ENCODE measurements around the gene CELSR1. TPM values are rescaled to one million over a fixed set of nuclear protein-coding genes. Genes with fewer than 3 reads are reported as not detected.

CELSR1 gene
- total RNA-seq, 2 donors from 2014 or later = 0.14 to 0.45 TPM

DNA sequence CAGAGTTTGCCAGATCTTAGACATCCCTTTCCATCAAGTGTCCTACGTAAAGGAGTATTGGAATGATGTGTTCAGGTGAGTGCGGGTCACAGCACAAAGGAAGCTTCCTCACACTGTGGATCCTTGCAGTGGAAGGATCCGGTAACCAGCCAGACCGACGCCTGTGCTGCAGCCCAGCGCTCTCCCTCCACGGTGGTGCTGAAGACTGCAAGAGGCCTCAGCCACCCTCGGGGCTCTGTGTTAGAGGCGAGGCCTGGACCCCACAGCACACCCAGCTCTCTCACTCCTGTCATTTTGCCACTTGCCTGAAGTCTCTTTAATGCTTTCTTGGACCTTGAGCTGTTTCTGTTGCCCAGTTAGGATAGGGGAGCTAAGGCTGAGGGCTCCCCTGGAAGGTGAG is 199.6 kb downstream of the CELSR1 start:
- H3K9me3 Mint-ChIP-seq = no peaks in the 10 kb centered on the region
- H3K27ac Mint-ChIP-seq = no peak overlapping the region
- no peaks in the 10 kb centered on the region for H3K27me3 Mint-ChIP-seq
- no peak for DNase-seq (ENCODE audit: low spot score)
- no peak for ATAC-seq
- peaks cover 16% of the 10 kb centered on the region for H3K36me3 Mint-ChIP-seq
- H3K4me1 Mint-ChIP-seq (ENCODE audit: low read depth in 2 of 2) = peaks cover 30 to 35% of the 10 kb centered on the region in 2 donors
- no peak overlapping the region for H3K4me3 Mint-ChIP-seq

DNA sequence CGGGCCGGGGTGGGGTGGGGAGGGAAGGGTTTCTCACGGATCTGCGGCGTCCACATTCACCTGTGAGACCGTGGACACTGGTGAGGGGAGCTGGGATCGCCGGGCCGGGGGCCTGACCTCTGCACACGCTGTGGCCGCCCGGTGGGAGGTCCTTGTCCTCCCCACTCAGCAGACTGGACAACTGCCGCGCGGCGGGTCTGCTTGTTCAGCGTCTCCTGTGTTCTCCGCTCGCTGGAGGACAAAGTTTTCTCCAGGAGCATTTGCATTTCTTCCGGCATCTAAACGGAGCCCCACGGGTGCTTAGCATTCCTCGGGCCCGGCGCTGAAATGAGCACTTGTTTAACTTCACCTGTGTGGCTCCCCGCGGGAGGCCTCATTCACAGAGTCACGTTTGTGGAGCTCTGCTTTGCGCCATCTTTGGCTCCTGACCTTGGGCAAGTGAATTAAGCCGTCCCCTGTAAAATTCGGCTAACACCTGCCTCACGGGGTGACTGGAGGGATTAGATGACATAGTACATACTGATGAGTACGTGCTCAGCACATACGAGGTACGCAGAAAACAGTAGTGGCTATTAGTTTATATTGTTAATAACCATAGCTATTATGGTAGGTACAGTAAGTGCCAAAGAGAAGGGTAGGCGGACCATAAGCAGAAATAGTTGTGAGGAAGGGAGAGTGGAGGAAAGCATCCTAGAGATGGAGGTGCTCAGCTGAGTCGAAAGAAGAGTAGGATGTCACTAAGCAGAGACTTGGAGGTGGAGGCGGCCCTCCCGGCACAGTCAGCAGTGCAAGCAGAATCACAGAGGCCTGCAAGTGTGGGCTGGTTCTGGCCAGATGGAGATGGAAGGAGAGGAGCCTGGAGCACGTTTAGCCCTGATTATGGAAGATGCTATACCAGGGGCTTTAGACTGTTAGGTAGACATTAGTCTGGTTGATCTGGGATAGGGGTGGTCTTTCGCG is 201.0 kb downstream of the CELSR1 start:
- no peaks in the 10 kb centered on the region for H3K9me3 Mint-ChIP-seq
- peaks cover 30 to 35% of the 10 kb centered on the region in 2 donors for H3K4me1 Mint-ChIP-seq (ENCODE audit: low read depth in 2 of 2)
- H3K4me3 Mint-ChIP-seq = peak overlapping the region; percentile 86
- H3K27ac Mint-ChIP-seq = peak overlapping the region; percentile 80 to 96
- DNase-seq (ENCODE audit: low spot score) (no peak), ATAC-seq (peak; percentile 22 to 29)
- H3K27me3 Mint-ChIP-seq = no peaks in the 10 kb centered on the region
- peaks cover 16% of the 10 kb centered on the region for H3K36me3 Mint-ChIP-seq

DNA sequence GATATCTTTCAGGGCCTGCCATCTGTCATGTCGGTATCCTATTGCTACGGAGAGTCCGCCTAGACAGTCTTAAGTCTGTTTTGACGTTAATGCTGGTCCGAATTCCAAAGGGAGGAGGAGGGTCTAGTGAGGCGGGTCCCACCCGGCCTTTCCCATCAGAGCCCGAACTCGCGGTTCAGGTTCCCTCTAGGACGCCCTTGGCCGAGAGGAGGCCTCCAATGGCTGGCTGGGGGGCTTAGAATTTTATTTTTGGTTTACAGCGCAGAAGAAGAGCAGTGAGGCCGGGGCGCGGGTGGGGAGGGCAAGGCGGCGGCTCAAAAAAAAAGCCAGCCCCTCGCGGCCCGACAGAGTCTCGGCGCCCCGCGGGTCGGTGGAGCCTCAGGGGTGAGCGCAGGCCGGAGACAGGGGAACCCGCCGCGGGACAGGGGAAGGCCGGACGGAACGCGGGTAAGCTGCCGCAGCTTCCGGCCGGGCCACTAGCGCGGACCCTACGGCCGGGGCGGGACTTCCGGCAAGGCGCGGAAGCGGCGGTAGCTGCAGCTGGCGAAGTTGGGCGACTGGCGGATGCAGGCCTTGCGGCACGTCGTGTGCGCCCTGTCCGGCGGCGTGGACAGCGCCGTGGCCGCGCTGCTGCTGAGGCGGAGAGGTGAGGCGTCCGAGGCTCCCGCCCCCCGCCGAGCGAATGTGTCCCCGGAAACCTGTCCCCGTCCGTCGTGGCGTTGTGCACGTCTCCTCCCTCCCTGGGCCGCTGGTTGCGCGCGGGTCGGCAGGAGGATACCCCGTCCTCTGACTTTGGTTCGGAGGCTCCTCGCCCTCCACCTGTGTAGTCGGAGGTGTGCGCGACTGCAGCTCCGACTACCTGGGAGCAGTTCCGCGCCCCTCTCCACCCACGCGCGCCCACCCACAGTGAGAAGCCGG is 202.0 kb downstream of the CELSR1 start, which contains the start of gene TRMU:
TRMU (plus strand) TSS at position 514 of the 918 bp plus-strand sequence; CDS start at position 565, 51 bp downstream.
- Mint-ChIP-seq H3K27me3 (no peaks in the 10 kb centered on the region), H3K9me3 (no peaks in the 10 kb centered on the region), H3K36me3 (peaks cover 16% of the 10 kb centered on the region), H3K27ac (peak within 1 kb of the TSS; percentile 80 to 96), H3K4me1 (ENCODE audit: low read depth in 2 of 2) (peaks cover 30 to 35% of the 10 kb centered on the region in 2 donors), H3K4me3 (peak within 1 kb of the TSS; percentile 86)
- ATAC-seq (peak; percentile 95 to 96), DNase-seq (ENCODE audit: low spot score) (peak; percentile 92)

DNA sequence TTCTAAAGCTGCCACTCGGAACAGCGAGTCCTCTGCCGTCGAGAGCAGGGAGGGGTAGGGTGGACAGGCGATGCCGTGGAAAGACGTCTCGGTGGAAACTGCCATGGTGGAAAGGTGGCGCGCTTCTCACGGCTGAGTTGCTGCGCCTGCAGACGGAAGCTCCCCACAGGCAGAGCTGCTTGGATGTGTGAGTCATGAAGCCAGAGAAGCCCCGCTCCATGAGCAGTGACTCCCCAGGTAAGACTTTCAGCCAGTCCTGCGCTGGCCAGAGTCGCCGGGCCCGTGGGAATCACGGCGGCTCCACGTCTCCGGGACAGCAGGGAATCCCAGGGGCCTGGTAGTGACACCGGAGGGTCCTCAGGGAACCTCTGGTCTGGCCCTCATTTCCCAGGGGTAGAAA is 205.9 kb downstream of the CELSR1 start:
- H3K36me3 Mint-ChIP-seq = no peaks in the 10 kb centered on the region
- no peak for DNase-seq (ENCODE audit: low spot score)
- H3K4me1 Mint-ChIP-seq (ENCODE audit: low read depth in 2 of 2) = peaks cover 4 to 12% of the 10 kb centered on the region in 2 donors
- no peak overlapping the region for H3K4me3 Mint-ChIP-seq
- H3K9me3 Mint-ChIP-seq = no peaks in the 10 kb centered on the region
- H3K27ac Mint-ChIP-seq = no peak overlapping the region
- no peaks in the 10 kb centered on the region for H3K27me3 Mint-ChIP-seq
- ATAC-seq = no peak

DNA sequence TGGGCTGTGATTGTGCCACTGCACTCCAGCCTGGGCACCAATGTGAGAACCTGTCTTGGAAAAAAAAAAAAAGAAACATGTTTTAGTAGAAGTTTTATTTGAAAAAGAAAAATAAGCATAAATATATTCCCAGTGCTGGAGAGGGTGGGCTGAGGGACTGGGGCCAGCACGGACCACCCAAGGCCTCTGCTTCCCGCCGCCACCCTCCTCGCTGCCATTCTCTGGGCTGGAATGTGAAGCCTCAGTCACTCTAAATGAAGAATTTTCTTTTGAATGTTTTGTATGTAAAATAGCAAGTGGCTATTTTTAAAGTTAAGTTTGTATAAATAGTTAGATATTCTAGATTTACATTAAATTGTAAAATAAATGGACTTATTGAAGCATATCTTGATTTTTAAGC is 207.0 kb downstream of the CELSR1 start:
- Mint-ChIP-seq H3K9me3 (no peaks in the 10 kb centered on the region), H3K36me3 (no peaks in the 10 kb centered on the region), H3K27ac (no peak overlapping the region), H3K4me1 (ENCODE audit: low read depth in 2 of 2) (peaks cover 0 to 9% of the 10 kb centered on the region in 2 donors), H3K27me3 (no peaks in the 10 kb centered on the region), H3K4me3 (no peak overlapping the region)
- DNase-seq (ENCODE audit: low spot score) (no peak), ATAC-seq (no peak)

DNA sequence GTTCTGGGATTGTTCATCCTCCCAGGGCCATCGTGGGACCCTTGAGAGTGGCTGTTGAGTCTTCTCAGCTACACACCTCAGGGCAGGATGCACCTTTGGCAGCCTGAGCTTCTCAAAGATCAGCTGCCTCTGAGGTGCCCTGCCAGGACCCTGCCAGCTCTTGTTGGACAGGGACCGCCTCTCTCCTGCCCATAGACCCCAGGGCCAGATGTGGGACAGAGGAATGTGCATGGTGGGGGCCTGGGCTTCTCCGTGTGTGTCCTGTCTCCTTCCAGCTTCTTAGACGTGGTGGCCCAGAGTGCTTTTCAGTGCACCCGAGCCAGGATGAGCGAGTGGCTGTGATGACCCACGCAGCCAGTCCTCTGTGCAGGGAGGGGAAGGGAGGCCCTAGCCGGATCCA is 207.8 kb downstream of the CELSR1 start:
- no peaks in the 10 kb centered on the region for H3K9me3 Mint-ChIP-seq
- ATAC-seq = no peak
- H3K27me3 Mint-ChIP-seq = no peaks in the 10 kb centered on the region
- peaks cover 0 to 5% of the 10 kb centered on the region in 2 donors for H3K4me1 Mint-ChIP-seq (ENCODE audit: low read depth in 2 of 2)
- no peak for DNase-seq (ENCODE audit: low spot score)
- no peak overlapping the region for H3K27ac Mint-ChIP-seq
- no peak overlapping the region for H3K4me3 Mint-ChIP-seq
- H3K36me3 Mint-ChIP-seq = no peaks in the 10 kb centered on the region

DNA sequence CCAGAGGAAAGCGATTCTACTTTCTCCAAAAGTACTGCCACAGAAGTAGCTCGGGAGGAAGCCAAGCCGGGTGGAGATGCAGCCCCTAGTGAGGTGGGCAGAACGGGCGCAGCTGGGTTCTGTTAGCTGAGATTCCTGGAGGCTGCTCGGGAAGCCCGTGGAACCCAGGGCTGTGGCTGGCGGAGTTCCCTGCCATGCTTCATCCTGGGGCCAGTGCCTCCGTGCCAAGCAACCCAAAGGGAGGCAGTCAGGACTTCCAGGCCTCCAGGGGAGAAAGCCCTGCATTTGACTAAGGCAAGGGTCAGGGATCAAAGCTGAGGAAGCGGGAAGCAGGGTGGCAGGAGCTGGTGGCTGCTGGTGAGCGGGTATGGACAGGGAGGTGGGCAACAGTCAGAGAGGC is 208.6 kb downstream of the CELSR1 start:
- Mint-ChIP-seq H3K4me1 (ENCODE audit: low read depth in 2 of 2) (no peaks in the 10 kb centered on the region), H3K9me3 (no peaks in the 10 kb centered on the region), H3K27me3 (no peaks in the 10 kb centered on the region), H3K4me3 (no peak overlapping the region), H3K27ac (no peak overlapping the region), H3K36me3 (no peaks in the 10 kb centered on the region)
- no peak for DNase-seq (ENCODE audit: low spot score)
- no peak for ATAC-seq

DNA sequence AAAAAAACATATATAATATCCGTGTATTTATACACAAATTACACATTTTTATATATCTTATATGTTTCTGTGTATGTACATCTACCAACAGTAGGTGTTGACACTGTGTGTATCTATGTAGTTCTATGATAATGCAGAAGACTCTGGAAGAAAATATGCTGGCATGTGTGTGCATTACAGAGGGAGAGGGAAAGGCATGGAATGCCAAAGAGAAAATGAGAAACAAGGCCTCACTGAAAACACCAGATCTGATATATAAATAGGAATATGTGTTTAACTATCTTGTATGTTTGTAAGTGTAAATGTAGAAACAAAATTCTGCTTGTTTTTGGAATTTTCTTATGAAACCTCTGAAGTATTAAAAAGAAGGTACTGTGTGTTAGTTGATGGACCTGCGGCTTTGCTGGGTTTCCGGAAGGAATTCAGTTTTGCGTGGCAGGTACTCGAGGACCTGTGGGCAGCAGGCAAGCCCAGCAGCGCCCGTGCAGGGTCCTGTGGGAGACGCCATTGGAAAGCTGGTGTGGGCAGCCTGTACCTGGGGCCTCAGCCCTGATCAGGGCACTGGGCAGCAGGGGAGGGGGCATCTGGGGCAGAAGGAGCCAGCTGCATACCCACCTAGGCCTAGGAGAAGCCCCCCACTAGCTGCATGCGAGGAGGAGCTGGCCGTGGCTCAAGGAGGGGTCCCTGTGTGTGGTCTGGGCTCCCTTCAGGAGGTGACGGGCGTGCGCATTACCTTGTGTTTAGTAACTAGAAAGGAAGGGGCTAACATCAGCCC is 209.5 kb downstream of the CELSR1 start:
- ATAC-seq = no peak
- no peak for DNase-seq (ENCODE audit: low spot score)
- no peak overlapping the region for H3K4me3 Mint-ChIP-seq
- H3K4me1 Mint-ChIP-seq (ENCODE audit: low read depth in 2 of 2) = no peaks in the 10 kb centered on the region
- H3K9me3 Mint-ChIP-seq = no peaks in the 10 kb centered on the region
- no peaks in the 10 kb centered on the region for H3K27me3 Mint-ChIP-seq
- no peak overlapping the region for H3K27ac Mint-ChIP-seq
- H3K36me3 Mint-ChIP-seq = no peaks in the 10 kb centered on the region

DNA sequence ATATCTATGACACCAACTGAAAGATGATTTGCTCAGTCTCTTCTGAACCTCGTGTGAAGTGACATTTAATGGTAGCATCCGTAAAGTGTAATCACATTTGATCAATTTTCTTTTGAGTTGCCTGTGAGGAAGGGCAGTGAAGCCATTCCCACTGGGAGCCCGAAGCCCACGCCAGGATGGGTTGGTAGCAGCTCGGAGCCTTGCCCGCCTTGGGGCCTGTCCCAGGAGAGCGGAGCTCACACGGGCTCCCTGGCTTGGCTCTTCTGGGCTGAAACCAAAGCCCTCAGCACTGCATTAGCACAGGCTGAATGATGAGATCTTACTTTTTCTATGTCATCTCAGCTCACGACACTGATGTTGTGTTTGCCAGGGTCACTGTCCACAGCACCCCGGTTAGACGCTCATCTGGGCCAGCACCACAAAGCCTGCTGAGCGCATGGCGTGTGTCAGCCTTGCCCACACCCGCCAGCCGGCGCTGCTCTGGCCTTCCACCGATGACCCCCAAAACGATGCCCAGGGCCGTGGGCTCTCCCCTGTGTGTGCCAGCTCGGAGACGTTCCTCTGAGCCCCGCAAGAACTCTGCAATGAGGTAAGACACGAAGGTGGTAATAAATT is 211.2 kb downstream of the CELSR1 start:
- no peak for DNase-seq (ENCODE audit: low spot score)
- Mint-ChIP-seq H3K9me3 (no peaks in the 10 kb centered on the region), H3K4me3 (no peak overlapping the region), H3K27me3 (no peaks in the 10 kb centered on the region), H3K4me1 (ENCODE audit: low read depth in 2 of 2) (no peaks in the 10 kb centered on the region), H3K27ac (no peak overlapping the region), H3K36me3 (no peaks in the 10 kb centered on the region)
- ATAC-seq = no peak

DNA sequence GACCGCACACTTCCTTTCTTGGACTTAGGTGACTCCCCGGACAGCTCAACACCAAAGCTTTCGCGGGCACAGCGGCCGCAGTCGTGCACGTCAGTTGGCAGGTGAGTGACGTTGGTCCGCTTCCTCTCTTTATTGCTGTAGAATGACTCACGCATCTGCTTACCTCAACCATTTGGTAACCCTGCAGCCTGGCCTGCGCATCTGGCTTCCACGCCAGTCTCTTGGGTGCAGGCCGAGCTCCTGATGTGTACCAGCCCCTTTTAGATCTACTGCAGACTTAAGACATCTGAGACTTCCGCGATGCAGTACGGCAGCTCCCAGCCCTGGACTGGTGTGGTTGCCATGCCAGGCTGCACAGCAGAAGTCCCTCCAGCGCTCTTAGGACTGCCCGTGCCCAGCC is 214.3 kb downstream of the CELSR1 start:
- H3K4me1 Mint-ChIP-seq (ENCODE audit: low read depth in 2 of 2) = no peaks in the 10 kb centered on the region

DNA sequence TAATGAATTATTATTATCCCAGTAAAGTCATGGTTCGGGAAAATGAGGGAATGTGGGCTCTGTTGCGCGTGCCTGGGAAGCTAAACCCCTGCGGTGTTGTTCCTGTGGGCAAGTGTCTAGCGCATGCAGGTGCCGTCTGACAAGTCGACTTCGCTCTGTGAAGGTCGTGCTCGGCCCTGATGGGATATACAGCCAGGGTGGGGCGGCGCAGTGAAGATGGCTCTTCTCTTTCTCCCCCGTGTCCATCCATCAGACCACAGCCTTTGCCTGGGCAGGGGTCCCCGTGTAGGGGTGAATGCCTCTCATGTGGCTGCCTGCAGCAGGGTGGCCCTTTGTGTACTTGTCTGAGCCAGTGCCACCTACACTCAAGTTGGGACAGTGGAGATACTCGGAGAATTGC is 214.7 kb downstream of the CELSR1 start:
- H3K27ac Mint-ChIP-seq = no peak overlapping the region
- no peaks in the 10 kb centered on the region for H3K27me3 Mint-ChIP-seq
- peaks cover 4% of the 10 kb centered on the region for H3K36me3 Mint-ChIP-seq
- ATAC-seq (no peak), DNase-seq (ENCODE audit: low spot score) (no peak)
- H3K9me3 Mint-ChIP-seq = no peaks in the 10 kb centered on the region
- no peak overlapping the region for H3K4me3 Mint-ChIP-seq
- no peaks in the 10 kb centered on the region for H3K4me1 Mint-ChIP-seq (ENCODE audit: low read depth in 2 of 2)

More for the DNA sequence above, 214.3 kb downstream of the CELSR1 start:
- ATAC-seq (no peak), DNase-seq (ENCODE audit: low spot score) (no peak)
- Mint-ChIP-seq H3K27ac (no peak overlapping the region), H3K9me3 (no peaks in the 10 kb centered on the region), H3K4me3 (no peak overlapping the region), H3K27me3 (no peaks in the 10 kb centered on the region), H3K36me3 (no peaks in the 10 kb centered on the region)

DNA sequence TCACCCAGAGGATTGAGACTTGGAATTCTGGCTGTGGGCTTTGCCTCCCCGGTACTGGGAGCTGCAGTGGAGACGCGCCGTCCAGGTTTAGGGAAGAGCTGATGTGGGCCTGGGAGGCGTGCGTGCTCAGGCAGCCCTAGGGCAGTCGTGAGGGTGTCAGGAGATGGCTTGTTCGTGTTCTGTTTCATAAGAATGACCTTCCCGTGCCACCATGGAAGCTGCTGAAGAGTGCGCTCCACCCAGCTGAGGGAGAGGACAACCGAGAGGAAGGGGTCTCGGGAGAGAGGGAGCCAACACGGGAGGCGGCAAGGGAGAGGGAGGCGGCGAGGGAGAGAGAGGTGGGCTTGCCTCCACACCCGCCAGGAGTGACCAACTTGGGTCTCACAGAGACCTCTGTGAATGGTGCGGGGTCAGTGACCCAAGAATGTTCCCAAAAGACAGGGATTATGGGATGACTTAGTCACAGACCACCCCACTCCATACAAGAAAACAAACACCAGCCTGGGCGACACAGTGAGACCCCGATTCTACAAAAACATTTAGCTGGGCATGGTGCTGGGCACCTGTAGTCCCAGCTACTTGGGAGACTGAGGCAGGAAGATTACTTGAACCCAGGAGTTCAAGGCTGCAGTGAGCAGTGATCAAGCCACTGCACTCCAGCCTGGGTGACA is 216.6 kb downstream of the CELSR1 start:
- Mint-ChIP-seq H3K27me3 (no peaks in the 10 kb centered on the region), H3K9me3 (no peaks in the 10 kb centered on the region), H3K4me3 (no peak overlapping the region), H3K27ac (no peak overlapping the region), H3K4me1 (ENCODE audit: low read depth in 2 of 2) (no peaks in the 10 kb centered on the region), H3K36me3 (peaks cover 8% of the 10 kb centered on the region)
- ATAC-seq = no peak
- no peak for DNase-seq (ENCODE audit: low spot score)
